B cell (primary cell): Measurements from ENCODE around the gene CDHR2. TPM values are rescaled to one million over a fixed set of nuclear protein-coding genes. Genes with fewer than 3 reads are reported as not detected.
A peak's percentile ranks its signal among the peaks of the same experiment; 100 is the strongest.

Experiments
- ATAC-seq: fragments of 200-7000 bp; cut with Tn5 transposase; one replicate; pipeline ENCODE4 v1.10.0; 2021; ENCODE audit warnings: low read depth, mild to moderate bottlenecking, moderate number of reproducible peaks, moderate library complexity
- CTCF ChIA-PET: fragments of 350-600 bp; sonication (Branson Sonifier 250); formaldehyde crosslinking; loops from one replicate; lab custom pipeline; 2021; ENCODE audit warnings: antibody characterized with exemption, inconsistent platforms; lab: Charles Lee
- POLR2A ChIA-PET: fragments of 350-600 bp; sonication (Branson Sonifier 250); formaldehyde crosslinking; loops from one replicate; lab custom pipeline; 2021; ENCODE audit warnings: antibody characterized with exemption; lab: Charles Lee
- DNase-seq: peaks from one replicate; pipeline ENCODE4 v3.0.0; 2013
- H2AFZ ChIP-seq: 2 replicates; pipeline ENCODE4 v1.6.1; 2012; ENCODE audit warnings: mild to moderate bottlenecking, low read depth, low read length; ENCODE audit not compliant: insufficient read depth, poor library complexity, severe bottlenecking
- H3K27ac ChIP-seq, 2 donors: 1 replicate in 1 of 2; 2 replicates in 1 of 2; pipeline ENCODE4 v1.5.1; 2012 to 2013; ENCODE audit warnings: low read length in 2 of 2, mild to moderate bottlenecking in 2 of 2, moderate library complexity in 1 of 2
- H3K27me3 ChIP-seq, 4 experiments: fragments of 200-600 bp in 1 of 4; sonication (generic) in 1 of 4; replicated peaks in 1 of 4; 1 replicate in 2 of 4; 2 replicates in 2 of 4; pipeline versions ENCODE4 v1.6.1 to v1.7.0; 2013 to 2016; ENCODE audit warnings: low read length in 3 of 4, mild to moderate bottlenecking in 2 of 4, mixed read lengths in 1 of 4, moderate library complexity in 1 of 4; ENCODE audit not compliant: insufficient read depth in 4 of 4, control insufficient read depth in 3 of 4; ENCODE audit errors: control extremely low read depth in 1 of 4
- H3K36me3 ChIP-seq, 2 experiments: replicated peaks in 1 of 2; 1 replicate in 1 of 2; 2 replicates in 1 of 2; pipeline versions ENCODE4 v1.6.1 to v1.7.1; 2013; ENCODE audit warnings: low read length in 1 of 2; ENCODE audit not compliant: insufficient read depth in 2 of 2, control insufficient read depth in 1 of 2; ENCODE audit errors: control extremely low read depth in 1 of 2, extremely low read depth in 1 of 2
- H3K4me1 ChIP-seq, 2 donors: fragments of 200-600 bp in 1 of 2; sonication (generic) in 1 of 2; 1 replicate in 1 of 2; 2 replicates in 1 of 2; pipeline versions ENCODE4 v1.5.1 to v1.6.1; 2013 to 2017; ENCODE audit warnings: low read length in 2 of 2; ENCODE audit not compliant: control insufficient read depth in 2 of 2, insufficient read depth in 2 of 2
- H3K4me2 ChIP-seq: replicated peaks from 2 replicates; pipeline ENCODE3; 2012; ENCODE audit warnings: mild to moderate bottlenecking, low read depth, low read length; ENCODE audit not compliant: poor library complexity, severe bottlenecking
- H3K4me3 ChIP-seq, 5 experiments: fragments of 200-600 bp in 1 of 5; sonication (generic) in 1 of 5; 1 replicate in 3 of 5; 2 replicates in 2 of 5; pipeline versions ENCODE4 v1.5.1 to v1.7.0; 2011 to 2016; ENCODE audit warnings: low read length in 4 of 5, mild to moderate bottlenecking in 4 of 5, low read depth in 2 of 5, control low read depth in 1 of 5, moderate library complexity in 1 of 5; ENCODE audit not compliant: insufficient read depth in 1 of 5; ENCODE audit errors: control extremely low read depth in 1 of 5, extremely low read depth in 1 of 5
- H3K79me2 ChIP-seq: fragments of 200-600 bp; sonication (generic); one replicate; pipeline ENCODE4 v1.6.0; 2016; ENCODE audit warnings: low read length; ENCODE audit not compliant: control insufficient read depth, insufficient read depth
- H3K9ac ChIP-seq: fragments of 200-600 bp; sonication (generic); 2 replicates; pipeline ENCODE4 v1.6.1; 2017; ENCODE audit warnings: mild to moderate bottlenecking, low read length, moderate library complexity
- H3K9me3 ChIP-seq, 3 donors: one replicate each; pipeline versions ENCODE4 v1.6.1 to v1.7.1; 2013; ENCODE audit warnings: low read length in 2 of 3; ENCODE audit not compliant: control insufficient read depth in 2 of 3, insufficient read depth in 1 of 3; ENCODE audit errors: control extremely low read depth in 1 of 3
- H4K20me1 ChIP-seq: 2 replicates; pipeline ENCODE4 v1.6.0; 2012; ENCODE audit warnings: mild to moderate bottlenecking, low read length; ENCODE audit not compliant: insufficient read depth, control insufficient read depth, poor library complexity, severe bottlenecking
- H3K27ac Mint-ChIP-seq: one replicate; pipeline ENCODE4 v1.8.0; 2021; ENCODE audit warnings: mixed read lengths
- H3K27me3 Mint-ChIP-seq: one replicate; pipeline ENCODE4 v1.8.0; 2021; ENCODE audit warnings: mixed read lengths
- H3K4me1 Mint-ChIP-seq: one replicate; pipeline ENCODE4 v1.8.0; 2021; ENCODE audit warnings: mixed read lengths
- H3K4me3 Mint-ChIP-seq: one replicate; pipeline ENCODE4 v1.8.0; 2021; ENCODE audit warnings: mixed read lengths
- H3K9me3 Mint-ChIP-seq: one replicate; pipeline ENCODE4 v1.8.0; 2022; ENCODE audit warnings: mixed read lengths; ENCODE audit not compliant: insufficient read depth
- EZH2 ChIP-seq: IDR thresholded peaks from 2 replicates; pipeline ENCODE4 v1.6.1; 2012; ENCODE audit warnings: borderline replicate concordance, low read depth, mild to moderate bottlenecking, moderate library complexity, low read length; ENCODE audit not compliant: insufficient read depth, poor library complexity, severe bottlenecking
- WGBS: methylation state at CpG from one replicate; pipeline ENCODE4 v1.1.5; 2013; ENCODE audit warnings: missing lambda C conversion rate; ENCODE audit not compliant: insufficient coverage; 5-methylcytosine and 5-hydroxymethylcytosine counted together
- intact Hi-C: fragments of 100-400 bp; cut with micrococcal nuclease; formaldehyde crosslinking; loops from one replicate; pipeline ENCODE4 v1.10.0; 2022
- polyA plus RNA-seq: library from polyadenylated mRNA; depleted of rRNA; stranded (reverse); fragments of >200 nt; gene quantifications from 2 replicates; pipeline ENCODE4 v1.2.3, GENCODE V29; 2012
- total RNA-seq, 2 donors: library from RNA; stranded (reverse); fragments of 120-200 nt in 1 of 2; gene quantifications; 1 replicate in 1 of 2; 2 replicates in 1 of 2; pipeline versions ENCODE4 v1.2.3 to v1.2.4, GENCODE V29; 2013 to 2022
- TF ChIP-seq, protein P1 (sequence below): fragments of 200-600 bp; IDR thresholded peaks from one replicate; pipeline ENCODE4 v1.8.0; 2022; ENCODE audit warnings: antibody characterized with exemption, mild to moderate bottlenecking

CDHR2 gene
- total and polyA plus RNA-seq, 2 donors (not counting 1 experiment from before 2014, with no cell fraction given), result 0.25 to 1.7 TPM

DNA sequence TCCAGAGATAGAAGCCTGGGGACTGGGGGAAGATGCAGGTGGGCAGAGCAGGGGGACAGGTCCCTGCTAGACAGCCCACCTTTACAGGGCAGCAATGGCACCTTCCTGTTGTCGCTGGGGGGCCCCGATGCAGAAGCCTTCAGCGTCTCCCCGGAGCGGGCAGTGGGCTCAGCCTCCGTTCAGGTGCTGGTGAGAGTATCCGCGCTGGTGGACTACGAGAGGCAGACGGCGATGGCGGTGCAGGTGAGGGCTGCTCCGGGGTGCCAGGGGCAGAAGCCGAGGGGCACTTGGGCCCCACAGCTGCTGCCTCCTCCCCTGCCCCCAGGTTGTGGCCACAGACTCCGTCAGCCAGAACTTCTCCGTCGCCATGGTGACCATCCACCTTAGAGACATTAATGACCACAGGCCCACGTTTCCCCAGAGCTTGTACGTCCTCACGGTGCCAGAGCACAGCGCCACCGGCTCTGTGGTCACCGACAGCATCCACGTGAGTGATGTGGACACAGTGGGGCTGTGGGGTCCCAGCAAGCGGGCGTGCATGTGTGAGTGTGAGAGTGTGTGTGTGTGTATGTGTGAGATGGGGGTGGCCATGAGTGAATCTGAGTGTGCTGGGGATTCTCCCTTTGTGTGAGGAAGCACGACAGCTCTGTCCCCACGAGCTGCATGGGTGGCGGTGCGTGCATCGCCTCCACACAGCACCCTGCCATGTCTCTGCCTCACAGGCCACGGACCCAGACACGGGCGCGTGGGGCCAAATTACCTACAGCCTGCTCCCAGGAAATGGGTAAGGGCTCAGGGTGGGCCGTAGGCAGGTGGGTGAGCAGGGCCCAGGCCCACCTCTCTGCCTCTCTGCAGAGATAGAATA, 28.4 kb downstream of the CDHR2 start:
- no peak overlapping the region for H3K27ac Mint-ChIP-seq
- H3K36me3 ChIP-seq, result no peaks in the 10 kb centered on the region
- no peaks in the 10 kb centered on the region for H3K9me3 Mint-ChIP-seq
- no peak overlapping the region for H3K4me3 ChIP-seq
- H3K9me3 ChIP-seq, result peaks cover 0 to 4% (median 0%) of the 10 kb centered on the region in 3 donors
- no peak overlapping the region for H3K4me2 ChIP-seq
- WGBS, result 74% methylated on average over 36 of the region's 36 CpGs
- H3K4me1 Mint-ChIP-seq, result peaks cover 5% of the 10 kb centered on the region
- H3K27me3 ChIP-seq, result no peaks in the 10 kb centered on the region
- ATAC-seq, result no peak
- POLR2A ChIA-PET, result no interaction called here
- H3K79me2 ChIP-seq, result no peaks in the 10 kb centered on the region
- no peak overlapping the region for H3K4me3 Mint-ChIP-seq
- TF ChIP-seq, protein P1, sequence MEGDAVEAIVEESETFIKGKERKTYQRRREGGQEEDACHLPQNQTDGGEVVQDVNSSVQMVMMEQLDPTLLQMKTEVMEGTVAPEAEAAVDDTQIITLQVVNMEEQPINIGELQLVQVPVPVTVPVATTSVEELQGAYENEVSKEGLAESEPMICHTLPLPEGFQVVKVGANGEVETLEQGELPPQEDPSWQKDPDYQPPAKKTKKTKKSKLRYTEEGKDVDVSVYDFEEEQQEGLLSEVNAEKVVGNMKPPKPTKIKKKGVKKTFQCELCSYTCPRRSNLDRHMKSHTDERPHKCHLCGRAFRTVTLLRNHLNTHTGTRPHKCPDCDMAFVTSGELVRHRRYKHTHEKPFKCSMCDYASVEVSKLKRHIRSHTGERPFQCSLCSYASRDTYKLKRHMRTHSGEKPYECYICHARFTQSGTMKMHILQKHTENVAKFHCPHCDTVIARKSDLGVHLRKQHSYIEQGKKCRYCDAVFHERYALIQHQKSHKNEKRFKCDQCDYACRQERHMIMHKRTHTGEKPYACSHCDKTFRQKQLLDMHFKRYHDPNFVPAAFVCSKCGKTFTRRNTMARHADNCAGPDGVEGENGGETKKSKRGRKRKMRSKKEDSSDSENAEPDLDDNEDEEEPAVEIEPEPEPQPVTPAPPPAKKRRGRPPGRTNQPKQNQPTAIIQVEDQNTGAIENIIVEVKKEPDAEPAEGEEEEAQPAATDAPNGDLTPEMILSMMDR, result no peak
- no peak for TF ChIP-seq EZH2
- no peaks in the 10 kb centered on the region for H4K20me1 ChIP-seq
- no peak overlapping the region for H3K27ac ChIP-seq
- peaks cover 0 to 11% of the 10 kb centered on the region in 2 donors for H3K4me1 ChIP-seq
- no peak overlapping the region for H2AFZ ChIP-seq
- peaks cover 7% of the 10 kb centered on the region for H3K27me3 Mint-ChIP-seq
- no peak for DNase-seq
- CTCF ChIA-PET, result interaction anchor here (1.2 to 2.9 kb wide), 3 partner anchors 34 to 161 kb away, joined by 3 to 12 read pairs (median 5); partner anchors contain the start of gene CLTB
- intact Hi-C loops, result loop anchor here (1.0 kb wide), 1 partner anchor 161 kb away; the partner anchor contains the start of gene CLTB
- H3K9ac ChIP-seq, result no peak overlapping the region

DNA sequence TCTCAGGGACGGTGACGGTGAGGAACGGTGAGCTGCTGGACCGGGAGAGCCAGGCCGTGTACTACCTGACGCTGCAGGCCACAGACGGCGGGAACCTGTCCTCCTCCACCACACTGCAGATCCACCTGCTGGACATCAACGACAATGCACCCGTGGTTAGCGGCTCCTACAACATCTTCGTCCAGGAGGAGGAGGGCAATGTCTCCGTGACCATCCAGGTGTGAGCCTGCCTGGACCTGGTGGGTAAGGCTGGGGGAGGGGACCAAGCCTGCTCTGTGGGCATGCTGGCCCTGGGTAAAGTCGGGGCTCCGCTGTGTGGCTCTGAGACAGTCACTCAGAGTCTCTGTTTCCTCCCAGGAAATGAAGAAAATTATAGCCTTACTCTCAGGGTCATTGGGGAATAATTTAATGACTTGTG, 29.3 kb downstream of the CDHR2 start:
- TF ChIP-seq, protein P1, result peak; percentile 52
- no peak for TF ChIP-seq EZH2
- Mint-ChIP-seq H3K27ac (no peak overlapping the region), H3K27me3 (no peaks in the 10 kb centered on the region), H3K4me1 (peaks cover 5% of the 10 kb centered on the region), H3K4me3 (no peak overlapping the region), H3K9me3 (no peaks in the 10 kb centered on the region)
- no peak overlapping the region for H3K9ac ChIP-seq
- H3K36me3 ChIP-seq, result no peaks in the 10 kb centered on the region
- peaks cover 0 to 4% (median 0%) of the 10 kb centered on the region in 3 donors for H3K9me3 ChIP-seq
- H3K79me2 ChIP-seq, result no peaks in the 10 kb centered on the region
- no peak overlapping the region for H2AFZ ChIP-seq
- no peaks in the 10 kb centered on the region for H3K27me3 ChIP-seq
- no peak overlapping the region for H3K27ac ChIP-seq
- H3K4me1 ChIP-seq, result peaks cover 0 to 11% of the 10 kb centered on the region in 2 donors
- no peak overlapping the region for H3K4me3 ChIP-seq
- DNase-seq, result peak; percentile 54
- ATAC-seq, result peak; percentile 60
- H4K20me1 ChIP-seq, result no peaks in the 10 kb centered on the region
- H3K4me2 ChIP-seq, result no peak overlapping the region
- intact Hi-C loops, result loop anchor here (1.0 kb wide), 1 partner anchor 162 kb away; the partner anchor contains the start of gene CLTB
- POLR2A ChIA-PET, result interaction anchor here (0.5 kb wide), 1 partner anchor 21 kb away, joined by 9 read pairs; no protein-coding TSS in a partner anchor
- WGBS, result 58% methylated on average over 8 of the region's 15 CpGs
- CTCF ChIA-PET, result interaction anchor here (0.7 to 2.9 kb wide), 7 partner anchors 18 to 849 kb away, joined by 3 to 12 read pairs (median 4); partner anchors contain the start of gene CLTB
